HUES64 (cell line): Measurements from ENCODE around the gene GRIK2.

Experiments
- H3K27ac ChIP-seq: 2 replicates; pipeline ENCODE4 v1.7.0; 2013; ENCODE audit warnings: low read depth, low read length, inconsistent platforms
- H3K27me3 ChIP-seq: 2 replicates; pipeline ENCODE4 v1.6.1; 2013; ENCODE audit warnings: mild to moderate bottlenecking, low read length; ENCODE audit not compliant: insufficient read depth
- H3K36me3 ChIP-seq: 2 replicates; pipeline ENCODE4 v1.6.1; 2013; ENCODE audit warnings: mild to moderate bottlenecking, low read length; ENCODE audit not compliant: insufficient read depth
- H3K4me1 ChIP-seq: 2 replicates; pipeline ENCODE4 v1.6.1; 2013; ENCODE audit warnings: mild to moderate bottlenecking, low read length, moderate library complexity; ENCODE audit not compliant: insufficient read depth
- H3K4me3 ChIP-seq: 2 replicates; pipeline ENCODE4 v1.5.1; 2013; ENCODE audit warnings: mild to moderate bottlenecking, low read length, moderate library complexity
- H3K9ac ChIP-seq: 2 replicates; pipeline ENCODE4 v1.6.1; 2013; ENCODE audit warnings: mild to moderate bottlenecking, low read depth, low read length
- H3K9me3 ChIP-seq: 2 replicates; pipeline ENCODE4 v1.6.1; 2013; ENCODE audit warnings: low read depth, low read length; ENCODE audit not compliant: insufficient read depth
- WGBS: fragments of 150-250, 120-280 bp; methylation state at CpG from one replicate; pipeline ENCODE4 v1.1.7; 2013; ENCODE audit warnings: missing lambda C conversion rate; 5-methylcytosine and 5-hydroxymethylcytosine counted together

Gene GRIK2

DNA sequence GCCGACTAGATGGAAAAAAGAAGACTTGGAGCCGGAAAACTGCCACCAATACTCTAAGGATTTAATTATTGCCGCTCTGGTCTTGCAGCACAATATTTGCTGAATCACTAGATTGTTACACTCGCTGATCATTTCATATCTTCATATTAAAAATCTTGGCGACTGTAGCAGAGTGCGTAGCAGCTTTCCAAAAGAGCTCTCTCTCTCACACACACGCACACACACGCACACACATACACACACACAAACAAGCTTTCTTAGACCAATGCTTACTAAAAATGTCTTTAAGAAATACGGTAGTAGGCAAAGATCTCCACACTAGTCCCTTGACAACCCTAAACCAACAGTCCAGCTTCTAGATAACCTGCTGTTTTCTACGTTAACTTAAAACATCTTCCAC, 7.7 kb downstream of the GRIK2 start:
- Histone ChIP-seq H3K9me3 (no peaks in the 10 kb centered on the region), H3K4me1 (peaks cover 34% of the 10 kb centered on the region), H3K4me3 (peak overlapping the region; percentile 61), H3K36me3 (no peaks in the 10 kb centered on the region), H3K27me3 (peaks cover 78% of the 10 kb centered on the region), H3K27ac (no peak overlapping the region), H3K9ac (no peak overlapping the region)
- 88% methylated on average over 10 of the region's 10 CpGs for WGBS

DNA sequence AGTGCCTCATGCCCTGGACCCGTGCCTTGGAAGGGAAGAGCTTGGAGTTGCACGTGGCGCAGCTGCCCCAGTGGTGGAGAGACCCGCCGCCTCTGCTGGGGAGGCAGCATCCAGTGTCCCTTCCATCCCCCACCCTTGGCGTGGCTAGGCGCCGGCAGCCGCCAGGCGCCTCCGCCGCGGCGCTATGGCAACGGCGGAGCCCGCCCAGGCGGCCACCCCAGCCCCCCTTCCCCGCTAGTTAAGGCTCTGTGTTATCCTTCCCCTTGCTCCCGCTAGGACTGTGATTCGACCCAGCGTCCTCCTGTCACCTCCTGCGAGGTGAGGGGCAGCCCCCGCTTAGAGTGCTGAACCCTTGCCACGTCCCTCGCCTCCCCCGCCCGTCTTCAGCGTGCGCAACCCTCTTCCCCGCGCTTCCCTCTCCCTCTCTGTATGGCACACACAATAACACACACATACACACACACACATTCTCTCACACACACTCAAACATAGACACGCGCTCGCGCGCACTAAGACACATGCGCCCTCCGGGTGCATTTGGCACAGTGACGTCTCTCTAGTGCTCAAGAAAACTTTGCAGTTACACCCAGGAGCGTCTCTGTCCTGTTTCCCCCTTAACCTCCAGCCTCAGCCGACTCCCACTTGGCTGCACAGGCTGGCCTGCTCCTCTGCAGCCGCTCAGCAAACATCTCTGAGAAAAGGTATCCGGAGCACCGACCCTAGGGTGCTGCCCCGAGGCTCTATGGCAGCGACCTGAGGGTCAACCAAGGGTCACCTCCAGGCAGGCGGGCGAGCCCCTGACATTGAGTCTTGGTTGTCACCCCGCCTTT, 8.5 kb downstream of the GRIK2 start:
- peaks cover 34% of the 10 kb centered on the region for H3K4me1 ChIP-seq
- no peaks in the 10 kb centered on the region for H3K36me3 ChIP-seq
- no peaks in the 10 kb centered on the region for H3K9me3 ChIP-seq
- peak overlapping the region; percentile 61 for H3K4me3 ChIP-seq
- WGBS: under 1% methylated on average over 50 of the region's 50 CpGs
- H3K9ac ChIP-seq: no peak overlapping the region; the same call in 1 of the 2 replicates
- H3K27me3 ChIP-seq: peaks cover 73% of the 10 kb centered on the region
- H3K27ac ChIP-seq: no peak overlapping the region

GRCh38 chr6:101402622-101403031, 9.1 kb downstream of the GRIK2 start:
- Histone ChIP-seq H3K4me3 (peak overlapping the region; percentile 61), H3K4me1 (peaks cover 34% of the 10 kb centered on the region), H3K27ac (no peak overlapping the region), H3K27me3 (peaks cover 70% of the 10 kb centered on the region), H3K36me3 (no peaks in the 10 kb centered on the region), H3K9me3 (no peaks in the 10 kb centered on the region), H3K9ac (no peak overlapping the region; the same call in 1 of the 2 replicates)
- under 1% methylated on average over 28 of the region's 28 CpGs for WGBS

GRCh38 chr6:101403216-101403945, 9.9 kb downstream of the GRIK2 start:
- Histone ChIP-seq H3K27ac (no peak overlapping the region), H3K4me3 (peak overlapping the region; percentile 61)

GRCh38 chr6:101404775-101405174, 11.3 kb downstream of the GRIK2 start:
- WGBS: 91% methylated on average over 4 of the region's 4 CpGs
- Histone ChIP-seq H3K4me1 (peaks cover 42% of the 10 kb centered on the region), H3K9me3 (no peaks in the 10 kb centered on the region), H3K27ac (no peak overlapping the region), H3K9ac (no peak overlapping the region), H3K27me3 (peaks cover 48% of the 10 kb centered on the region), H3K36me3 (no peaks in the 10 kb centered on the region), H3K4me3 (no peak overlapping the region)

More at GRCh38 chr6:101403216-101403945, 9.9 kb downstream of the GRIK2 start:
- H3K36me3 ChIP-seq: no peaks in the 10 kb centered on the region
- no peaks in the 10 kb centered on the region for H3K9me3 ChIP-seq
- H3K4me1 ChIP-seq: peaks cover 40% of the 10 kb centered on the region
- WGBS: 28% methylated on average over 16 of the region's 16 CpGs
- peaks cover 62% of the 10 kb centered on the region for H3K27me3 ChIP-seq
- no peak overlapping the region for H3K9ac ChIP-seq

DNA sequence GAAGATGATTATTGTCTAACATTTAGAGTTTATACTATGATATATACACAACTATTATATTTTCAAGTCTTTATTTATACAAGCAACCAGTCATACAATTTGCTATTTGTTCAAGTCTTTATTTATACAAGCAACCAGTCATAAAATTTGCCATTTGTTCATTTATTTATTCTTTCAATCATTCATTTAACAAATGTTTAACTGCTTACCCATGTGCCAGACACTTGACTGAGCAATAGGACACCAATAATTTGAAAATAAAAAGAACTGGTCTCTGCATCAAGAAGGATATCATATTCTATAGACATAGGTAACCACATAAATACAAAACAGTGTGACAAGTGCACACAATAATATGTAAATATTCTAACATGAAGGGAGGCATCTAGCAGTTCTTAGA, 20.3 kb downstream of the GRIK2 start:
- Histone ChIP-seq H3K36me3 (no peaks in the 10 kb centered on the region), H3K27ac (no peak overlapping the region), H3K27me3 (no peaks in the 10 kb centered on the region), H3K9me3 (no peaks in the 10 kb centered on the region), H3K4me3 (no peak overlapping the region), H3K4me1 (peaks cover 6% of the 10 kb centered on the region), H3K9ac (no peak overlapping the region)

GRCh38 chr6:101417900-101418299, 24.4 kb downstream of the GRIK2 start:
- H3K27me3 ChIP-seq: no peaks in the 10 kb centered on the region
- no peak overlapping the region for H3K27ac ChIP-seq
- no peaks in the 10 kb centered on the region for H3K36me3 ChIP-seq
- WGBS: 100% methylated on average over 1 of the region's 1 CpG
- H3K4me1 ChIP-seq: peaks cover 6% of the 10 kb centered on the region
- H3K9ac ChIP-seq: no peak overlapping the region
- H3K4me3 ChIP-seq: no peak overlapping the region
- H3K9me3 ChIP-seq: no peaks in the 10 kb centered on the region

- H3K9ac ChIP-seq: no peak overlapping the region
- WGBS: 88% methylated on average over 1 of the region's 1 CpG
- no peaks in the 10 kb centered on the region for H3K4me1 ChIP-seq
- H3K27me3 ChIP-seq: no peaks in the 10 kb centered on the region
- no peak overlapping the region for H3K27ac ChIP-seq
- no peaks in the 10 kb centered on the region for H3K9me3 ChIP-seq
- H3K36me3 ChIP-seq: no peaks in the 10 kb centered on the region
- H3K4me3 ChIP-seq: no peak overlapping the region
Observed at GRCh38 chr6:101422251-101422650, 28.7 kb downstream of the GRIK2 start.

DNA sequence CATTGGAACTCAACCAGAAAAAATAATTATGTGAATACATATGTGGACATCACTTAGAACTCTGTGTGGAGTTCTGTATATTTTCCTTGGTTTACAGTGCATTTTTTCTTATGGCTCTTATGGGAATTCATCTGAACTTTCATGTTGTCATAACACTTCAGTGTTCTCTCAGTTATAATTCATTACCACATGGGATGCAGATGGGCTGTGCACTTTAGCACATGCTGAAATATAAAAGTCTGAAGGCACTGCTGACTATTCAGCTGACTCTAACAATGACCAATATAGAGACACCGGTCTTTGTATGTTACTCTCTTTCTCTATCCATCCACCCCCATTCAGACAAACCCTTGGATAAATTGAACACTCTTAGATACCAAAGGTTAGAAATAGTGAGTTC, 29.3 kb downstream of the GRIK2 start:
- Histone ChIP-seq H3K27ac (no peak overlapping the region), H3K4me3 (no peak overlapping the region), H3K4me1 (no peaks in the 10 kb centered on the region), H3K36me3 (no peaks in the 10 kb centered on the region), H3K27me3 (no peaks in the 10 kb centered on the region), H3K9ac (no peak overlapping the region), H3K9me3 (no peaks in the 10 kb centered on the region)
- WGBS: 100% methylated on average over 1 of the region's 1 CpG

DNA sequence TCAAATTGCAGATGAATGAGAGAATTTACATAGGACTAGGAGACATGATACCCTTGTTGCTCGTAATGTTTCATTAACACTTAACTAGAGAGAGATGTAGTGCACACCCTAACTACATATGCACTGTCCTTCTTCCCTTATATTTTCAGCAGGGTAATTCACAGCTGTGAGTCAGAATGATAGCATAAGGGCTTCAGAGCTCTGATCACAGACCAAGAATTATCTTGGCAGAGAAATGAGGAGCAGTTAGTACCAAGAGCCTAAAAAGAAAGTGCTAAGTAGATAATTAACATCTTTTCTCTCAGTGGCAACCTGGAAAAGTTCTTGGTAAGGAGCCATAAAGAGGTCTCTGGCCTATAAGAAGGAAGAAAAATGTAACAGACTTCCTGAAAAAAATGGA, 35.8 kb downstream of the GRIK2 start:
- Histone ChIP-seq H3K27ac (no peak overlapping the region), H3K9me3 (no peaks in the 10 kb centered on the region), H3K4me3 (no peak overlapping the region), H3K9ac (no peak overlapping the region), H3K27me3 (no peaks in the 10 kb centered on the region), H3K36me3 (0 out of 2 replicates have a peak, but pooled peaks cover 2% of the 10 kb centered on the region), H3K4me1 (peaks cover 8% of the 10 kb centered on the region; the same call in 1 of the 2 replicates)
- WGBS: no CpG with 5 or more reads among the region's 1 CpG

DNA sequence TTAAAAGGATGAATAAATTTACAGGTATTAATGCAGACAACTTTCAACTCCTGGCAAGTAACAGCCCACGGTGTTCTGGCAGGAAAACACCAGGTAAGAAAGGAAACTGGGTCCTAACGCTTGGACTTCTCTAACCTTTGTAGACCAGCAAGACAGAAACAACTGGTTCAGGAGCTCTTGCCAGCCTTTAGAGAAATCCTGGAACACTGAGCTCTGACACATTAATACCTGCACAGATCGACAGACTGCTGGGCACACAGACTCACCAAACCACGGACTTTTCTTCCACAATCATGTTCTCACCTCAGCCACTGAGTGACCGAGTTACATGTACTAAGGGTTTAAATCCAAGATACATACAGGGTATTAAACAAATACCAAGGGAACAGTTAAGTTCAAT, 36.3 kb downstream of the GRIK2 start:
- Histone ChIP-seq H3K27ac (no peak overlapping the region), H3K9ac (no peak overlapping the region), H3K27me3 (no peaks in the 10 kb centered on the region), H3K4me3 (no peak overlapping the region), H3K36me3 (0 out of 2 replicates have a peak, but pooled peaks cover 2% of the 10 kb centered on the region), H3K4me1 (peaks cover 8% of the 10 kb centered on the region; the same call in 1 of the 2 replicates), H3K9me3 (no peaks in the 10 kb centered on the region)
- 92% methylated on average over 5 of the region's 5 CpGs for WGBS
